Measurements from ENCODE around the gene SPATA31C2. TPM values are rescaled to one million over a fixed set of nuclear protein-coding genes. Genes with fewer than 3 reads are reported as not detected.
"Not testable (repeated sequence)": the region's sequence is repeated elsewhere in the genome, so short reads cannot be mapped to it uniquely, and the experiment has no call there.

SPATA31C2 gene
- total RNA-seq, 1 donor from 2014 or later, result not detected

GRCh38 chr9:88127700-88128300 is 10.5 kb downstream of the SPATA31C2 start:
- intact Hi-C loops (cut with micrococcal nuclease), result not testable (repeated sequence)

DNA sequence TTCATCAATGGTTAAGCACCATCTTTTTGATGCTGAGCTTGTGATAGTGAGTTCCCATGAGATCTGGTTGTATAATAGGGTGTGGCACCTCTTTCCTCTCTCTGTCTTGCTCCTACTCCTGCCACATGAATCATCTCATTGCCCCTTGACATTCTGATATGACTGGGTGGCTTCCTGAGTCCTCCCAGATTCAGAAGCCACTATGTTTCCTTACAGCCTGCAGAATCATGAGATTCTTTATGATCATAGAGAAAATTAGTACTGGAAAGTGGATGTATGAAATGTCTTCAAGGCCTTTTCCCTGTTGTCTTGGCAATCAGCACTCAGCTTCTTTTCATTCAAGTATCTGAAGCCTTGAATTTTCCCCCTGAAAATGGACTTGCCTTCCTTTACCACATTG is 14.9 kb downstream of the SPATA31C2 start:
- intact Hi-C loops (cut with micrococcal nuclease), result not testable (repeated sequence)

GRCh38 chr9:88118121-88118520 is 20.2 kb downstream of the SPATA31C2 start:
- intact Hi-C loops (cut with micrococcal nuclease), result not testable (repeated sequence)

GRCh38 chr9:88114968-88115612 is 23.2 kb downstream of the SPATA31C2 start:
- intact Hi-C loops (cut with micrococcal nuclease), result not testable (repeated sequence)

GRCh38 chr9:88114283-88114967 is 23.9 kb downstream of the SPATA31C2 start:
- intact Hi-C loops (cut with micrococcal nuclease), result not testable (repeated sequence)

- intact Hi-C loops (cut with micrococcal nuclease), result not testable (repeated sequence)
These were observed 24.8 kb downstream of the SPATA31C2 start for GRCh38 chr9:88113156-88114130.

- intact Hi-C loops (cut with micrococcal nuclease), result no loop called here
These were observed 28.2 kb downstream of the SPATA31C2 start for GRCh38 chr9:88110026-88110425.

- intact Hi-C loops (cut with micrococcal nuclease), result no loop called here
These were observed 29.5 kb downstream of the SPATA31C2 start for GRCh38 chr9:88108779-88109178.

DNA sequence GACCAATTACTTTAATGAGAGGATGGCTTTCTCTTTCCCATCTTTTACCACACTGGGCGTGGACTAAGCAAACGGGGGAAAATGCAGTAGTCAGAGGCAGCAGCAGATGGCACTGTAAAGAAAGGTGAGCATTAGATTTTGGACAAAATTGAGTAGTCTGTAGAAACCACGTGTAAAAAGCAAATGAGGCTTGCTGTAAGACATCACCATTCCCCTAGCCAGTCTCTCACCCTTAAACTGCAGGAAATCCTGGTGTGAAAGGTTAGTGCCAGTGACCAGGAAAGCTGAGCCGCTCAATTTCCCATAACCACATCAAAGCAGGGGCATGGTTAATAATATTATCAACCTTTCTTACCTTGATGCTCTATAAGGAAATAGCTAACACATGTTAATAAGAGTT is 31.8 kb downstream of the SPATA31C2 start:
- intact Hi-C loops (cut with micrococcal nuclease), result loop anchor here (1.0 to 2.0 kb wide), 2 partner anchors 282 to 472 kb away; partner anchors contain the start of gene SPIN1

DNA sequence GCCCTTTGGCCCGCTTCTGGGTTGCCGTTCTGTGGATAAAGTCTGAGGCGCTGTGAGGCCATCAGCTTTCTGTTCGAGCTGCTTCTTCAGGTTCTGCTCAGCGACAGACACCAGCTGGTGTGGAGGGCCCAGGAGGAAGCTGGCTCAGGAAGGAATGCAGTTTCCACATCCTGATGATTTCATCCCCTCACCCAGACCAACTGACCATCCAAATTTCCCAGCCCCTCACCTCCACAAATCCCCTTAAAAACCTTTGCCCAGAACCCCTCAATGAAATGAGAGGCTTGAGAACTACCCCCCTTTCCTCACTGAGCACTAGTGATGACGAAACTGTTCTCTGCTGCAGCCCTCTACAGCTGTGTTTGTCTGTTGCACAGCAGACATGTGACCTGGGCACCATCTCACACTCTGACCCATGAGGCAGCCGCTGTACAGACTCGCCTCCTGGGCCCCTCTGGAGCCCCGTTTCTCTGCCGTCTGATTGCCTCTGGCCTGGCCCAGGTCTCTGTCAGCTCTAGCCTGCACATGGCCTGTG is 45.4 kb downstream of the SPATA31C2 start:
- intact Hi-C loops (cut with micrococcal nuclease), result no loop called here

DNA sequence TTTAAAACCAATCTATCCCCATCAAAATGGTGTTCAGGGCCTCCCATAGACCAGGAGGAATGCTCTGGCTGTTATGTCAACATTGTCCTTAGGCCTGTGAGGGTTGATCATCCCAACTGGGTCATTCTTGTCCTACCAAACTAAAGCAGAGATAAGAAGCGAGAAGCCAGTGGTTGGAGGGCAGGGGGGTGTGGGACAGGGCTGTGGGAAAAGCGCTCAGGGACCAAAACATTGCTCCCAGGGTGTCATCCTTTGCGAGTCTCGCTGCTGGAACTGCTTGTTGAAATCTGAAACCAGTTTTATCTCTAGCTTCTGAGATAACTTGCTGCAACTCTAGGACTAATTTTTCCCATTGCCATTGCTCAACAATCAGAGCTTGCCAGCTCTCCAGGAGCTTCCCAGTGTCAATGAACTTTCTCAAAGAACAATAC is 48.1 kb downstream of the SPATA31C2 start:
- intact Hi-C loops (cut with micrococcal nuclease), result no loop called here

DNA sequence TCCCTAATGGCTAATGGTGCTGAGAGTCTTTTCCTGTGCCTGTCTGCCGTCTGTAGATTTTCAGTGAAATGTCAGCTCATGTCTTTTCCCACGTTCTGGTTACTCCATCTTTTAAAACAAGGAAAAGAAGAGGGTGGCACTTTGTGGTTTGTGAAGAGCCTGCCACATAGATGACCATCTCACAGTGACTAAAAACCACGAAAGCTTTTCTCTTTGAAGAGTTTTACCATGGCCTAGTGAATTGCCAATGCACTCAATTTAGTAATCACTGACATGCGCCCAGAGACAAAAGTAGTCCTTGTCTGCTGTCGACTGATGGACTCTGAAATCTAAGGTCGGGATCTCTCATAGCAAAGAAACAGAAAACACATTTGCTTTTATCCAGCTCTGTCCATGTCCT is 50.4 kb downstream of the SPATA31C2 start:
- intact Hi-C loops (cut with micrococcal nuclease), result no loop called here

GRCh38 chr9:88085476-88085875 is 52.8 kb downstream of the SPATA31C2 start:
- intact Hi-C loops (cut with micrococcal nuclease), result no loop called here

DNA sequence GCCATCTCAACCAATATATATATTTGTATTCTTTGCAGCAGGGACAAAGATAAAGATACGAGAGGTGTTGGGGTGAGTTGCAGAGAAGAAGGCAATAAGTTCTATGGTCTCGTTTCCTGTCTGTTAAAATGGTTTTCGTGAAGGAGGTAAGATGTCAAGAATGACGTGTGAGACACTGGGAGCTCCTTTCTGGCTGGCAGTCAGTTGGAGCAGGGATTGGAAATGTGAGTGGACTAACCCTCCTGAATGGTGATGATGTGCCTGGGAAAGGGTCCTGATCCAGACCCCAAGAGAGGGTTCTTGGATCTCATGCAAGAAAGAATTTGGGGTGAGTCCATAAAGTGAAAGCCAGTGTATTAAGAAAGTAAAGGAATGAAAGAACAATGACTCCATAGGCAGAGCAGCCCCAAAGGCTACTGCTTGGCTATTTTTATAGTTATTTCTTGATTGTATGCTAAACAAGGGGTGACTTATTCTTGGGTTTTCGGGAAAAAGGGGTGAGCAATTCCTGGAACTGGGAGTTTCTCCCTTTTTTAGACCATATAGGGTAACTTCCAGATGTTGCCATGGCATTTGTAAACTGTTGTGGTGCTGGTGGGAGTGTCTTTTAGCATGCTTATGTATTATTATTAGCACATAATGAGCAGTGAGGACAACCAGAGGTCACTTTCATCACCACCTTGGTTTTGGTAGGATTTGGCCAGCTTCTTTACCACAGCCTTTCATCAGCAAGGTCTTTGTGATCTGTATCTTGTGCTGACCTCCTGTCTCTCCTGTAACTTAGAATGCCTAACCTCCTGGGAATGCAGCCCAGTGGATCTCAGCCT is 53.7 kb downstream of the SPATA31C2 start:
- intact Hi-C loops (cut with micrococcal nuclease), result no loop called here

Other genes starting within 250 kb of the SPATA31C2 start
- not detected in 2 replicates for gene SPATA31C1, start 220.5 kb downstream of the SPATA31C2 start, total RNA-seq
- gene CDK20, start 163.9 kb downstream of the SPATA31C2 start, total RNA-seq, result 1.0 and 1.3 TPM in 2 replicates
- gene SPIN1, start 250.0 kb upstream of the SPATA31C2 start, total RNA-seq, result 42.3 and 42.5 TPM in 2 replicates